ENCODE data around the gene SPATA32. TPM values are rescaled to one million over a fixed set of nuclear protein-coding genes. Genes with fewer than 3 reads are reported as not detected.

Gene SPATA32
- total and polyA plus RNA-seq, 2 donors from 2014 or later, result not detected

DNA sequence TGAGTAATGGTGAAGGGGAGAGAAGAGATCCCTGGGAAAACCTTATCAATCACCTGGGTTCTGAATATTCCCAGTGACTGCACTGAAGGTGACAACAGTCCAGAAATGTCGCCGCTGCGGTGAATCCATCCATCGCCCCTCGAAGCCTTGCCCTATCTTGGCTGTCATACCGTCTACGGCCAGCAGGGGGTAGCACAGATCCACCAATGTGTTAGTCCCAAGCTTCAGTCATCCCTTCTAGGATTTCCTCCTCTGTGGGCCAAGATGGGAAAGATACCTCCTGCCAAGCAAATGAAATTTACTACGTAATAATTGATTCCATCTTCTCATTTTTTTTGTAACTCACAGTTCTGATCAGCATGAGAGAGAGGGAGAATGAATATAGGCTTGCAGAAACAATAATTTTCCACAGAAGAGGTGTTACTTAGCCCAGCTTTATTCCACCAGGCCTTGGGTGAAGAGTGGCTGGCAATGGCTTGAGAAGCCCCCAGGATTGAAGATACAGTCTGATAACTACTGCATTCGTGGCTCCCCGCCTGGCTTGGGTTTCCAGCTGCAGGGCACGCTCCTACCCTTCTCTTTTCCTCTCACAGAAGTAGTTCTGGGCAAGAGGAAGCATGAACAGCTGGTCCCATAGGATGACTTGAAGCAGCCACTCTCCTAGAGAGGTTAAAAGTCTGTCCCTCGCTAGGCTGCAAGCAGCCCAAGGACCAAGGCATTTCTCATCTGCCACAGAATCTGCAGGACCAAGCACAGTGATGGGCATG lies 42.8 kb downstream of the SPATA32 start:
- H3K27me3 ChIP-seq (ENCODE audit: control insufficient read depth, insufficient read depth, low read length), result no peaks in the 10 kb centered on the region
- no peaks in the 10 kb centered on the region for H3K36me3 ChIP-seq (ENCODE audit: control insufficient read depth in 2 of 3, insufficient read depth in 3 of 3, low read length in 3 of 3)
- peak; percentile 89 to 92 (median 91) for DNase-seq
- H3K27ac ChIP-seq (ENCODE audit: low read depth in 2 of 2, low read length in 2 of 2), result no peak overlapping the region
- H3K4me3 ChIP-seq (ENCODE audit: low read length in 3 of 3), result no peak overlapping the region
- no peaks in the 10 kb centered on the region for H3K9me3 ChIP-seq (ENCODE audit: control insufficient read depth in 2 of 3, insufficient read depth in 1 of 3, low read length in 3 of 3)
- peak overlapping the region in 1 of 3 donors; percentile 1 for H3K9ac ChIP-seq (ENCODE audit: low read length in 3 of 3)
- TF ChIP-seq, protein P1, sequence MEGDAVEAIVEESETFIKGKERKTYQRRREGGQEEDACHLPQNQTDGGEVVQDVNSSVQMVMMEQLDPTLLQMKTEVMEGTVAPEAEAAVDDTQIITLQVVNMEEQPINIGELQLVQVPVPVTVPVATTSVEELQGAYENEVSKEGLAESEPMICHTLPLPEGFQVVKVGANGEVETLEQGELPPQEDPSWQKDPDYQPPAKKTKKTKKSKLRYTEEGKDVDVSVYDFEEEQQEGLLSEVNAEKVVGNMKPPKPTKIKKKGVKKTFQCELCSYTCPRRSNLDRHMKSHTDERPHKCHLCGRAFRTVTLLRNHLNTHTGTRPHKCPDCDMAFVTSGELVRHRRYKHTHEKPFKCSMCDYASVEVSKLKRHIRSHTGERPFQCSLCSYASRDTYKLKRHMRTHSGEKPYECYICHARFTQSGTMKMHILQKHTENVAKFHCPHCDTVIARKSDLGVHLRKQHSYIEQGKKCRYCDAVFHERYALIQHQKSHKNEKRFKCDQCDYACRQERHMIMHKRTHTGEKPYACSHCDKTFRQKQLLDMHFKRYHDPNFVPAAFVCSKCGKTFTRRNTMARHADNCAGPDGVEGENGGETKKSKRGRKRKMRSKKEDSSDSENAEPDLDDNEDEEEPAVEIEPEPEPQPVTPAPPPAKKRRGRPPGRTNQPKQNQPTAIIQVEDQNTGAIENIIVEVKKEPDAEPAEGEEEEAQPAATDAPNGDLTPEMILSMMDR (IDR thresholded peaks at IDR 0.05; ENCODE audit: borderline replicate concordance, extremely low read depth, insufficient read depth), result peak; percentile 98
- peak; percentile 53 for FAIRE-seq
- H3K4me1 ChIP-seq (ENCODE audit: control insufficient read depth in 2 of 3, insufficient read depth in 2 of 3, low read depth in 1 of 3, low read length in 3 of 3), result no peaks in the 10 kb centered on the region
- intact Hi-C loops (cut with DNase I), result no loop called here

Other genes starting within 250 kb of the SPATA32 start
- 34.9 TPM for gene DCAKD, start 210.5 kb downstream of the SPATA32 start, total RNA-seq
- 27.5 TPM for gene DCAKD, start 210.5 kb downstream of the SPATA32 start, polyA plus RNA-seq (ENCODE audit: insufficient read depth, low read depth, low replicate concordance)
- 98.5 TPM for gene NMT1, start 200.8 kb downstream of the SPATA32 start, total RNA-seq
- 72.3 TPM for gene NMT1, start 200.8 kb downstream of the SPATA32 start, polyA plus RNA-seq (ENCODE audit: insufficient read depth, low read depth, low replicate concordance)
- gene PLCD3, start 129.6 kb downstream of the SPATA32 start, total RNA-seq, result 111 TPM
- gene PLCD3, start 129.6 kb downstream of the SPATA32 start, polyA plus RNA-seq (ENCODE audit: insufficient read depth, low read depth, low replicate concordance), result 14.8 TPM
- gene ACBD4, start 126.4 kb downstream of the SPATA32 start, total RNA-seq, result 19.2 TPM
- gene ACBD4, start 126.4 kb downstream of the SPATA32 start, polyA plus RNA-seq (ENCODE audit: insufficient read depth, low read depth, low replicate concordance), result 46.3 TPM
- gene HEXIM1, start 113.6 kb downstream of the SPATA32 start, total RNA-seq, result 34.7 TPM
- gene HEXIM1, start 113.6 kb downstream of the SPATA32 start, polyA plus RNA-seq (ENCODE audit: insufficient read depth, low read depth, low replicate concordance), result 25.0 TPM
- gene HEXIM2, start 100.2 kb downstream of the SPATA32 start, total RNA-seq, result 6.2 TPM
- gene HEXIM2, start 100.2 kb downstream of the SPATA32 start, polyA plus RNA-seq (ENCODE audit: insufficient read depth, low read depth, low replicate concordance), result 29.1 TPM
- 32.9 TPM for gene FMNL1, start 40.2 kb downstream of the SPATA32 start, total RNA-seq
- 2.3 TPM for gene FMNL1, start 40.2 kb downstream of the SPATA32 start, polyA plus RNA-seq (ENCODE audit: insufficient read depth, low read depth, low replicate concordance)
- 24.5 TPM for gene MAP3K14, start 54.9 kb upstream of the SPATA32 start, total RNA-seq
- gene MAP3K14, start 54.9 kb upstream of the SPATA32 start, polyA plus RNA-seq (ENCODE audit: insufficient read depth, low read depth, low replicate concordance), result 7.6 TPM
- gene ARHGAP27, start 170.8 kb upstream of the SPATA32 start, total RNA-seq, result 57.2 TPM
- gene ARHGAP27, start 170.8 kb upstream of the SPATA32 start, polyA plus RNA-seq (ENCODE audit: insufficient read depth, low read depth, low replicate concordance), result 13.3 TPM
- 46.6 TPM for gene PLEKHM1, start 228.6 kb upstream of the SPATA32 start, total RNA-seq
- gene PLEKHM1, start 228.6 kb upstream of the SPATA32 start, polyA plus RNA-seq (ENCODE audit: insufficient read depth, low read depth, low replicate concordance), result 13.3 TPM